Mesothelial cell of epicardium (in vitro differentiated cells): ENCODE data around the gene S100A12. TPM values are rescaled to one million over a fixed set of nuclear protein-coding genes. Genes with fewer than 3 reads are reported as not detected.
"Not testable (repeated sequence)": the region's sequence is repeated elsewhere in the genome, so short reads cannot be mapped to it uniquely, and the experiment has no call there.

Experiments
- DNase-seq, 2 experiments: peaks; one replicate each; pipeline ENCODE4 v3.0.0; 2021; ENCODE audit warnings: low spot score in 2 of 2; ENCODE audit not compliant: unreplicated experiment in 2 of 2
- H3K27ac Mint-ChIP-seq: 2 replicates; pipeline ENCODE4 v1.8.0; 2021; ENCODE audit warnings: mixed read lengths
- H3K27me3 Mint-ChIP-seq: 2 replicates; pipeline ENCODE4 v1.8.0; 2021; ENCODE audit warnings: low read depth, mixed read lengths
- H3K36me3 Mint-ChIP-seq: 2 replicates; pipeline ENCODE4 v1.8.0; 2021; ENCODE audit warnings: mixed read lengths
- H3K4me1 Mint-ChIP-seq: 2 replicates; pipeline ENCODE4 v1.8.0; 2021; ENCODE audit warnings: mixed read lengths
- H3K4me3 Mint-ChIP-seq: 2 replicates; pipeline ENCODE4 v1.8.0; 2021; ENCODE audit warnings: mild to moderate bottlenecking, moderate library complexity, mixed read lengths
- H3K9me3 Mint-ChIP-seq: 2 replicates; pipeline ENCODE4 v1.8.0; 2021; ENCODE audit warnings: mixed read lengths
- CTCF ChIP-seq: fragments of 200-600 bp; sonication (generic); IDR thresholded peaks from one replicate; pipeline ENCODE4 v1.5.0; 2021; ENCODE audit warnings: antibody characterized with exemption; ENCODE audit not compliant: unreplicated experiment
- total RNA-seq: library from RNA; stranded (reverse); gene quantifications from 3 replicates; pipeline ENCODE4 v1.2.1, GENCODE V29; 2021

S100A12 gene
- total RNA-seq: not detected in 3 replicates

DNA sequence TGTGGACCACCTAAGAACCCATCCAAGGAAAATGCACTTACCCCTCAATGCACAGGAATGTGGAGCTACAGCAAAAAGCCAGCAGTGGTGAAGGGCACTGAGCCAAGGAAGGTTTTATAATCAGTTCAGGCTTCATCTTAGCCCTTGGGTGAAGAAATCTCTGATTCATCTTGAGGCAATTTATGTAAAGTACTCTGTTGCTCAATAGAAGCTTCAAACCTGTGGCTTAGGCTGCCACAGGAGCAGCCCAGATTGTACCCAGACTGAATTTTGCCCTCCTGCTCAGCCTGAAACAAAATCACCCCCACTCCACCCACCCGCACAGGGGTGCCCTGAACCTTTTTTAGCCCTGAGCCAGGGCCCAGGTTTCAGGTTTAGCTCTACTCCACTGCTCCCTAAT, at the start of gene S100A12:
S100A12 (minus strand) TSS at position 111 of the 400 bp plus-strand sequence. CDS start 1,029 bp downstream, outside the sequence.
- no peak within 1 kb of the TSS for H3K4me3 Mint-ChIP-seq
- H3K4me1 Mint-ChIP-seq: no peaks in the 10 kb centered on the region
- DNase-seq: no peak
- no peaks in the 10 kb centered on the region for H3K9me3 Mint-ChIP-seq
- no peak for TF ChIP-seq CTCF
- no peak within 1 kb of the TSS for H3K27ac Mint-ChIP-seq
- peaks cover 11% of the 10 kb centered on the region for H3K27me3 Mint-ChIP-seq
- no peaks in the 10 kb centered on the region for H3K36me3 Mint-ChIP-seq

DNA sequence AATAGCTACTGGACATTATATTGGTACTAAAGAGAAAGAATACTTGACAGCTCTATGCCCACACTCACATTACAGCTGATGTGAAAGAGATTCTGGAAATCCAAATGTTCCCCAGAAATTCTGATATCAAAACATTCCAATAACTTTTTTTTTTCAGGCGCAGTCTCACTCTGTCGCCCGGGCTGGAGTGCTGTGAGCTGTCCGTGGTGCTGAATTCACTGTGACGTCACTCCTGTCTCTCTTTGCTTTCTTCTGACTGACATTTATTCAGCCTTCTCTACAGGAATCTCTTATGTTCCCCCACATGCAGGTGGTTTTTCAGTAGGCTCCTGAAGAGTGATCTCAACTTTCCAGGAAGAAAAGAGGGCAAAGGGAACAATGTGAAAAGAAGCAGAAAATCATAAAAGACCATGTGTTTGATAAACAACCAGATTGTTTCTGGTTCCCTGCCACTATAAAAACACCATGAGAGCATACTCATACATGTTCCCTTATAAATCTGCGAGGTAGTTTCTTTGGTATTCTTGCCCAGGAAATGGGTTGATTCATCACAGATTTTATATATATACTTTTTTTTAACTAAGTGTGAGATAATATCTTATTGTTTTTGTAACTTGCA, 47.1 kb upstream of the S100A12 start:
- TF ChIP-seq CTCF: no peak
- DNase-seq: peak; percentile 74 to 92
- H3K27ac Mint-ChIP-seq: no peak overlapping the region

DNA sequence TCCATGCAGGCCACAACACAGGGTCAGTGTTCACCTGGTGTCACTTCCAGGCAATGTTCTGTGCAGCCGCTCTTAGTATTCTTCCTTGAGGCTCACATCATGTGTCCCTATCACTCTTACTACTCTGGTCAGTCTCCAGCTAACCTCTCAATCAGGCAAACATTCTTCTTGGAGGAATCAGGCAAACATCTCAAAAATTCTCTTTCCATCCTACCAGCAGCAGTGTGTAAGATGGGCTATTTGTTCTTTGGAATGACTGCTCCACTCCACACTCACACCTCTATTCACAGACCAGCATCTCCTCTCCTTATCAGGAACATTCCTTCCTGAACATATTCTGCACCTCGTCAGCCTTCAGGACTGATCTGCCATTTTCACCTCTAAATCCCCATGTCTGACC, 44.9 kb upstream of the S100A12 start:
- no peaks in the 10 kb centered on the region for H3K9me3 Mint-ChIP-seq
- no peak for DNase-seq
- TF ChIP-seq CTCF: no peak
- H3K36me3 Mint-ChIP-seq: no peaks in the 10 kb centered on the region
- no peaks in the 10 kb centered on the region for H3K4me1 Mint-ChIP-seq
- peaks cover 37% of the 10 kb centered on the region for H3K27me3 Mint-ChIP-seq
- no peak overlapping the region for H3K4me3 Mint-ChIP-seq
- H3K27ac Mint-ChIP-seq: no peak overlapping the region

More for the DNA sequence above, 47.1 kb upstream of the S100A12 start:
- H3K27me3 Mint-ChIP-seq: peaks cover 52% of the 10 kb centered on the region
- no peaks in the 10 kb centered on the region for H3K36me3 Mint-ChIP-seq
- no peak overlapping the region for H3K4me3 Mint-ChIP-seq
- no peaks in the 10 kb centered on the region for H3K4me1 Mint-ChIP-seq
- H3K9me3 Mint-ChIP-seq: no peaks in the 10 kb centered on the region

DNA sequence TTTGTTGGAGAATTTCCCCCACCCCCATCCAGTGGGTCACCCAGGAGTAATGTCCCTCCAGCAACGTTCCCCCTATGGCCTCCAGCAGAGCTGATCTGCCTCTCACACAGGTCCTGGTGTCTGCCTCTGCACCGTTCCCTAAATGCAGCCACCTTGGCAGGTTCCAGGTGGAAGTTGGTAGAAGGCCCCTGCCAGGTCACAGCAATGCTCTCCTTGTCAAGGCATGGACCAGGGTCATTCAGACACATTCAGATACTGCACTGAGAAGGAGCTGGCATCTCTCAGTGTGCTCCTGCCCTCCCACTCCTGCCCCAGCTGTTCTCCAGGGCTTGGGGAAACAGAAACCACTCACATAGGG, 44.0 kb upstream of the S100A12 start:
- H3K27me3 Mint-ChIP-seq: peaks cover 29% of the 10 kb centered on the region
- not testable (repeated sequence) for H3K9me3 Mint-ChIP-seq, H3K27ac Mint-ChIP-seq, H3K36me3 Mint-ChIP-seq, H3K4me3 Mint-ChIP-seq, H3K4me1 Mint-ChIP-seq
- DNase-seq: peak in 1 of 2 experiments; percentile 27

DNA sequence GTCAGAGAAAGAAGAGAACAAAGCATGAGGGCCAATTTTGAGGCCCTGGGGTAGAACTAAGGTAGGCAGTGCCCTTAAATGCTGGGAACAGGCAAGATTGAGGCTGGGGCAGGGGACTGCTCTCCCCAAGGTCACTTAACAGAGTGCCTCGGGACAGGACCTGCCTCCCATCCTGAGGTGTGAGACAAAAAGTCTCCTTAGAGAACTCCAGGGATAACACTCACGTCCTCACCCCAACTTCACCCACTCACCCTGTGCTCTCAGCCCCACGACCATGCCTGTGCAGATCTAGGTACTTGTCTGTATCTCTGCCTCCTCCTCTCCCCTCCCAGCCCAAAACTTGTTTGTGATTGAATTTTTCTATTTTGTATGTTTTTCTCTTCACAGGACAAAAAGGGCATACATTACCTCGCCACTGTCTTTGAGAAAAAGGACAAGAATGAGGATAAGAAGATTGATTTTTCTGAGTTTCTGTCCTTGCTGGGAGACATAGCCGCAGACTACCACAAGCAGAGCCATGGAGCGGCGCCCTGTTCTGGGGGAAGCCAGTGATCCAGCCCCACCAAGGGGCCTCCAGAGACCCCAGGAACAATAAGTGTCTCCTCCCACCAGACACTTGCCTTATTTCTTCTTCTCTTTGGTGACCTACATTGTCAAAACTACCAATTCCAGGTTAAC, 43.5 kb upstream of the S100A12 start:
- H3K9me3 Mint-ChIP-seq, H3K4me3 Mint-ChIP-seq, H3K36me3 Mint-ChIP-seq, DNase-seq, H3K4me1 Mint-ChIP-seq, H3K27ac Mint-ChIP-seq: not testable (repeated sequence)
- H3K27me3 Mint-ChIP-seq: peaks cover 27% of the 10 kb centered on the region

DNA sequence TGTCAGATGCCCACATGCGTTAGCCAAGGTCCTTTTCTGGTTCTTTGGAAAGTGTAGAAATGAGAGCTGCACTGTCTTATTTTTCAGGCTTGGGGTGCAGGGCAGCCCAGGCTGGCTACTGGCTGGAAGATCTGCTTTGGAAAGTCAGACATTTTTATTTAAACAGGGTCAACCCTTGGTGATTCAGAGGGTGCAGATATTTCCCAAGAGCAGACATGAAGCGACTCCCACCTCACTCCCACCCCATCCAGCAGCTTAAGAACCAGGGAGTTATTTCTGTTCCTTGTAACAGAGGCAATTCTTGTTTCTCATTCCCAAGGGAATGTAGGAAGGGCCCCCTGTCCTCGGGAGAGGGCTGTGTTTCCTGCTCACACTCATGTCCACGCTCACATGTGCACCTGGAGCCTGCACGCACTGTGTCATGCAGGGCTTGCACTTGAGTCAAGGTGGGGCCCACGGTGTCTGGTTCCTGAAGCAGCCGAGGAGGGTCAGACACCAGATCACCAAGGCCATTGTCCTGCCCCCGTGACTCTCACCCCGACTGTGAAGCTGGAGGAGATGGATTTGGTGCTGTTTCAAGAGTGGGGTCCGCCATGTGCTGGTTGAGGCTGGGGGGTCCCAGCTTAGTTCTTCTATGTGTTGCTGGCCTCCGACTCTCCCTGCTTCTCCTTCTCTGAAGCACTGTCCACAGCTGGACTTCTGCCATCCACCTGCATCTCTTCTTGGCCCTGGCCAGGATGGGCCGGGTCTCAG, 41.9 kb upstream of the S100A12 start:
- Mint-ChIP-seq H3K4me3 (no peak overlapping the region), H3K27ac (no peak overlapping the region), H3K27me3 (peaks cover 27% of the 10 kb centered on the region), H3K4me1 (no peaks in the 10 kb centered on the region), H3K9me3 (no peaks in the 10 kb centered on the region), H3K36me3 (no peaks in the 10 kb centered on the region)
- DNase-seq: no peak
- no peak for TF ChIP-seq CTCF
